Kidney (tissue), 14 donors: ENCODE measurements around the gene UBE2J1. TPM values are rescaled to one million over a fixed set of nuclear protein-coding genes. Genes with fewer than 3 reads are reported as not detected.

Experiments
- DNase-seq, 5 donors: peaks; one replicate each; pipeline ENCODE4 v3.0.0-alpha.2; 2013 to 2020
- FAIRE-seq: peaks from 2 replicates; lab custom pipeline; 2012; peaks lifted over from hg19 to GRCh38; lab: Jason Lieb, UNC
- H3K27ac ChIP-seq, 2 donors: one replicate each; pipeline ENCODE4 v1.7.0; 2013; ENCODE audit warnings: low read depth in 2 of 2, low read length in 2 of 2, inconsistent platforms in 1 of 2
- H3K27me3 ChIP-seq: one replicate; pipeline ENCODE4 v1.7.1; 2013; ENCODE audit warnings: low read length, inconsistent platforms; ENCODE audit not compliant: control insufficient read depth, insufficient read depth
- H3K36me3 ChIP-seq, 3 donors: one replicate each; pipeline versions ENCODE4 v1.7.0 to v1.7.1; 2013; ENCODE audit warnings: low read length in 3 of 3, control low read depth in 1 of 3, inconsistent platforms in 1 of 3; ENCODE audit not compliant: insufficient read depth in 3 of 3, control insufficient read depth in 2 of 3
- H3K4me1 ChIP-seq, 3 donors: one replicate each; pipeline versions ENCODE4 v1.7.0 to v1.7.1; 2013; ENCODE audit warnings: low read length in 3 of 3, inconsistent platforms in 1 of 3, low read depth in 1 of 3; ENCODE audit not compliant: control insufficient read depth in 2 of 3, insufficient read depth in 2 of 3
- H3K4me3 ChIP-seq, 3 donors: one replicate each; pipeline versions ENCODE4 v1.7.0 to v1.8.1; 2013; ENCODE audit warnings: low read length in 3 of 3, control low read depth in 1 of 3, inconsistent platforms in 1 of 3
- H3K9ac ChIP-seq, 3 donors: one replicate each; pipeline versions ENCODE4 v1.7.0 to v1.7.1; 2013; ENCODE audit warnings: low read length in 3 of 3, control low read depth in 1 of 3, inconsistent platforms in 1 of 3
- H3K9me3 ChIP-seq, 3 donors: one replicate each; pipeline versions ENCODE4 v1.7.0 to v1.7.1; 2013; ENCODE audit warnings: low read length in 3 of 3, control low read depth in 1 of 3, inconsistent platforms in 1 of 3; ENCODE audit not compliant: control insufficient read depth in 2 of 3, insufficient read depth in 1 of 3
- CTCF ChIP-seq: IDR thresholded peaks from 3 replicates; pipeline ENCODE4 v1.5.1; 2012; ENCODE audit warnings: mild to moderate bottlenecking, moderate library complexity, borderline replicate concordance; ENCODE audit not compliant: insufficient read depth; ENCODE audit errors: extremely low read depth
- intact Hi-C: fragments of 100-400 bp; cut with DNase I; formaldehyde crosslinking; loops from one replicate; pipeline ENCODE4 v1.11.1; 2022
- polyA plus RNA-seq: library from polyadenylated mRNA; stranded (reverse); fragments of 350-450 nt; fragmentation: Illumina TruSeq; extraction: RNeasy Lipid Tissue Mini Kit (QIAGEN cat#74804); gene quantifications from one replicate; pipeline ENCODE4 v1.2.3, GENCODE V29; 2014; ENCODE audit warnings: low read depth, low replicate concordance; ENCODE audit not compliant: insufficient read depth
- total RNA-seq: library from RNA; stranded (reverse); fragmentation: NEBNext Ultra II Directional; extraction: Animal tissue kit (Norgen Biotek cat#: 25700); gene quantifications from one replicate; pipeline ENCODE4 v1.2.1, GENCODE V29; 2021
- donor health status: control.
- donor health status: control.
- donor health status: control.
- donor health status: control.
- donor health status: control.
- donor health status: DM: yes; HTN: yes; CAD: no.
- donor health status: Normal renal cell carcinoma (clear cell type).

The UBE2J1 gene
- total and polyA plus RNA-seq, 2 donors from 2014 or later: 22.8 to 47.3 TPM

- FAIRE-seq: no peak
- no peak overlapping the region for H3K27ac ChIP-seq
Observed at GRCh38 chr6:89290401-89291155, 61.9 kb downstream of the UBE2J1 start.

GRCh38 chr6:89289710-89290109, 62.8 kb downstream of the UBE2J1 start:
- no peaks in the 10 kb centered on the region for H3K36me3 ChIP-seq
- no peak for TF ChIP-seq CTCF
- no peak for DNase-seq
- no peaks in the 10 kb centered on the region for H3K27me3 ChIP-seq
- no peak overlapping the region for H3K27ac ChIP-seq
- H3K9ac ChIP-seq: no peak overlapping the region
- H3K4me3 ChIP-seq: no peak overlapping the region
- H3K9me3 ChIP-seq: no peaks in the 10 kb centered on the region
- no peak for FAIRE-seq
- intact Hi-C loops: no loop called here
- H3K4me1 ChIP-seq: no peaks in the 10 kb centered on the region

More at GRCh38 chr6:89290401-89291155, 61.9 kb downstream of the UBE2J1 start:
- no peaks in the 10 kb centered on the region for H3K27me3 ChIP-seq
- no peak overlapping the region for H3K4me3 ChIP-seq
- intact Hi-C loops: no loop called here
- H3K9ac ChIP-seq: no peak overlapping the region
- no peak for DNase-seq
- H3K36me3 ChIP-seq: no peaks in the 10 kb centered on the region
- no peaks in the 10 kb centered on the region for H3K4me1 ChIP-seq
- H3K9me3 ChIP-seq: no peaks in the 10 kb centered on the region
- TF ChIP-seq CTCF: no peak

DNA sequence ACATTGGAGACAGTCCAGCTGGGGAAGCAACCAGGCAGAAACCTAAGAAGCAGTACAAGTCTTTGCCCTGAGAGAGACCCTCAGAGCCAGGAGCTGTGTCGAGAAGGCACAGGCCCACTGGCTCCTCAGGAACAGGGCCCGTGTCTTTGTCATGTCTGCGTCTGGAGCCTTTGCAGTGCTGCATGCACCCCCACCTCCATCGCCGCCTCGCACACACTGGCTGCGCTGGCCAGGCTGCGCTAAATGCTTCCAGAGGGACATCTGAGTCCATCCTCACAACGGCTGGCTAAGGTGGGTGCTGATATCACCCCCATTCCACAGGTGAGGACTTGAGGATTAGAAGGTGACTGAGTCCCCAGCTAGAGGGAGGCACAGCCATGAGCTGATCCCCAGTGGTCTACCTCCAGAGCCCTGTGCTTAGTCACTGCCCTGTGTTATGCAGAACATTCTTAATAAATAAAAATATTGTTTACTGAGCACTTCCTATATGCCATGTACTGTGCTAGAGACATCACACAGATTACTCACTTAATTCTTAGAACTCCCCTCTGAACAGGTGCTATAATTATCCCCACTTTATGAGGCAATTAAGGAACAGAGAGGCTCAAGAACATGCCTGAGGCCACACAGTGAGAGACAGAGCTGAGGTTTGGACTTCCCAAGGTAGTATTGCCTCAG, 65.0 kb downstream of the UBE2J1 start:
- intact Hi-C loops: no loop called here
- no peak overlapping the region for H3K4me3 ChIP-seq
- H3K36me3 ChIP-seq: no peaks in the 10 kb centered on the region
- H3K4me1 ChIP-seq: no peaks in the 10 kb centered on the region
- FAIRE-seq (no peak), DNase-seq (no peak)
- H3K27me3 ChIP-seq: no peaks in the 10 kb centered on the region
- no peak for TF ChIP-seq CTCF
- no peak overlapping the region for H3K27ac ChIP-seq
- no peak overlapping the region for H3K9ac ChIP-seq
- no peaks in the 10 kb centered on the region for H3K9me3 ChIP-seq
